Psoas muscle (tissue), 8 donors: ENCODE data around the gene CLIC2. TPM values are rescaled to one million over a fixed set of nuclear protein-coding genes. Genes with fewer than 3 reads are reported as not detected.

Experiments used
- ATAC-seq, 4 donors: fragments of 200-7000 bp; cut with Tn5 transposase; one replicate each; pipeline ENCODE4 v1.9.1; 2020; ENCODE audit warnings: moderate library complexity in 3 of 4, mild to moderate bottlenecking in 2 of 4
- DNase-seq, 2 donors: peaks; one replicate each; pipeline ENCODE4 v3.0.0-alpha.2; 2020
- H3K27ac ChIP-seq: fragments of 200-600 bp; one replicate; pipeline ENCODE4 v1.8.0; 2022
- H3K27me3 ChIP-seq, 3 donors: fragments of 200-600 bp in 1 of 3; one replicate each; pipeline versions ENCODE4 v1.6.1 to v1.8.0; 2013 to 2022; ENCODE audit warnings: low read length in 2 of 3, mild to moderate bottlenecking in 2 of 3, moderate library complexity in 1 of 3; ENCODE audit not compliant: insufficient read depth in 3 of 3
- H3K36me3 ChIP-seq, 2 donors: fragments of 200-600 bp in 1 of 2; one replicate each; pipeline versions ENCODE4 v1.6.1 to v1.8.0; 2013 to 2022; ENCODE audit warnings: low read depth in 1 of 2, mild to moderate bottlenecking in 1 of 2, moderate library complexity in 1 of 2; ENCODE audit not compliant: insufficient read depth in 1 of 2
- H3K4me1 ChIP-seq: fragments of 200-600 bp; one replicate; pipeline ENCODE4 v1.8.0; 2022
- H3K4me3 ChIP-seq: fragments of 200-600 bp; one replicate; pipeline ENCODE4 v1.8.0; 2022; ENCODE audit warnings: mild to moderate bottlenecking
- H3K9me3 ChIP-seq: fragments of 200-600 bp; one replicate; pipeline ENCODE4 v1.8.0; 2022
- WGBS, 3 donors: extraction: QIAGEN DNeasy Blood & Tissue Kit; methylation state at CpG; one replicate each; pipeline versions ENCODE4 v1.1.6 to v1.1.7; 2013; 5-methylcytosine and 5-hydroxymethylcytosine counted together
- intact Hi-C, 2 donors: fragments of 100-400 bp; cut with DNase I; formaldehyde crosslinking; loops; one replicate each; pipeline versions ENCODE4 v1.11.0 to v1.14.2; 2022
- polyA plus RNA-seq, 3 donors: library from polyadenylated mRNA; stranded (reverse); fragments of 200-250 nt; gene quantifications; one replicate each; pipeline ENCODE4 v1.2.3, GENCODE V29; 2013
- total RNA-seq, 4 donors: library from RNA; stranded (reverse); fragmentation: NEBNext Ultra II Directional in 2 of 4; extraction: Animal tissue kit (Norgen Biotek cat#: 25700) in 2 of 4; gene quantifications; one replicate each; pipeline versions ENCODE4 v1.2.1 to v1.2.4, GENCODE V29; 2021 to 2023
- TF ChIP-seq, protein P1 (sequence below): fragments of 200-600 bp; IDR thresholded peaks from one replicate; pipeline ENCODE4 v1.8.0; 2022; ENCODE audit warnings: antibody characterized with exemption
- donor health status: healthy with polysubstance abuse.
- donor health status: DM: no; HTN: no; CAD: no; lungs with moderate emphysema.
- donor health status: Bipolar disorder and iron deficiency.
- donor health status: healthy.
- donor health status: DM: yes; HTN: yes; CAD: no.
- donor health status: DM: no; HTN: no; CAD: no.
- donor health status: DM: no; HTN: no; CAD: no.
- donor health status: DM: yes; HTN: yes; CAD: no.

Gene CLIC2
- total and polyA plus RNA-seq, 7 donors, result 2.1 to 8.5 (median 3.4) TPM

GRCh38 chrX:155333544-155334100 is 792 bp downstream of the CLIC2 start:
- H3K9me3 ChIP-seq, result no peaks in the 10 kb centered on the region
- TF ChIP-seq, protein P1, sequence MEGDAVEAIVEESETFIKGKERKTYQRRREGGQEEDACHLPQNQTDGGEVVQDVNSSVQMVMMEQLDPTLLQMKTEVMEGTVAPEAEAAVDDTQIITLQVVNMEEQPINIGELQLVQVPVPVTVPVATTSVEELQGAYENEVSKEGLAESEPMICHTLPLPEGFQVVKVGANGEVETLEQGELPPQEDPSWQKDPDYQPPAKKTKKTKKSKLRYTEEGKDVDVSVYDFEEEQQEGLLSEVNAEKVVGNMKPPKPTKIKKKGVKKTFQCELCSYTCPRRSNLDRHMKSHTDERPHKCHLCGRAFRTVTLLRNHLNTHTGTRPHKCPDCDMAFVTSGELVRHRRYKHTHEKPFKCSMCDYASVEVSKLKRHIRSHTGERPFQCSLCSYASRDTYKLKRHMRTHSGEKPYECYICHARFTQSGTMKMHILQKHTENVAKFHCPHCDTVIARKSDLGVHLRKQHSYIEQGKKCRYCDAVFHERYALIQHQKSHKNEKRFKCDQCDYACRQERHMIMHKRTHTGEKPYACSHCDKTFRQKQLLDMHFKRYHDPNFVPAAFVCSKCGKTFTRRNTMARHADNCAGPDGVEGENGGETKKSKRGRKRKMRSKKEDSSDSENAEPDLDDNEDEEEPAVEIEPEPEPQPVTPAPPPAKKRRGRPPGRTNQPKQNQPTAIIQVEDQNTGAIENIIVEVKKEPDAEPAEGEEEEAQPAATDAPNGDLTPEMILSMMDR, result no peak
- no peaks in the 10 kb centered on the region for H3K4me1 ChIP-seq
- intact Hi-C loops, result no loop called here
- peak overlapping the region; percentile 58 for H3K4me3 ChIP-seq
- H3K36me3 ChIP-seq, result no peaks in the 10 kb centered on the region
- ATAC-seq (no peak), DNase-seq (no peak)
- peak overlapping the region; percentile 27 for H3K27ac ChIP-seq
- H3K27me3 ChIP-seq, result no peaks in the 10 kb centered on the region
- WGBS, 3 donors, result 44 to 63% (median 58%) methylated on average over 2 of the region's 2 CpGs

DNA sequence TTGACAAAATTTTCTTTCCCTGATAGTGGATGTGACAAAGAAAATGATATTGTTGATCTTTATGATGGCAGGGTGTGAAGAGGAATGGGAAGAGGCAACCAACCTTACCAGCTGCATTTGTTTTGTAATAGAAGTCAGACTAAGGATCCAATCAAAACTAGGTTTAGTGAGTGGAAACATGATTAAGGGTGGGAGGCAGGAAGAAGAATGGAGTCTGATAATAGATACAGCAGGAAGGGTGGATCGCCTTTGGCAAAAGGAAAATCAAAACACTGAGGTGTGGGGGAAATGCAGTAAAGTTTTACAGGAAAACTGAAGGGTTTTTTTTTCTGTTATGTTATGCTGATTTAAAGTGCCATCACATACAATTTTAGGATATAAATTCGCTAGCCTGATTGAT is 3.4 kb downstream of the CLIC2 start:
- H3K36me3 ChIP-seq, result no peaks in the 10 kb centered on the region
- DNase-seq (no peak), ATAC-seq (no peak)
- WGBS, 3 donors, result 34 to 69% (median 58%) methylated on average over 2 of the region's 2 CpGs
- H3K9me3 ChIP-seq, result peaks cover 9% of the 10 kb centered on the region
- peak overlapping the region; percentile 58 for H3K4me3 ChIP-seq
- intact Hi-C loops, result no loop called here
- TF ChIP-seq, protein P1, result no peak
- H3K27me3 ChIP-seq, result no peaks in the 10 kb centered on the region
- H3K27ac ChIP-seq, result no peak overlapping the region
- no peaks in the 10 kb centered on the region for H3K4me1 ChIP-seq

DNA sequence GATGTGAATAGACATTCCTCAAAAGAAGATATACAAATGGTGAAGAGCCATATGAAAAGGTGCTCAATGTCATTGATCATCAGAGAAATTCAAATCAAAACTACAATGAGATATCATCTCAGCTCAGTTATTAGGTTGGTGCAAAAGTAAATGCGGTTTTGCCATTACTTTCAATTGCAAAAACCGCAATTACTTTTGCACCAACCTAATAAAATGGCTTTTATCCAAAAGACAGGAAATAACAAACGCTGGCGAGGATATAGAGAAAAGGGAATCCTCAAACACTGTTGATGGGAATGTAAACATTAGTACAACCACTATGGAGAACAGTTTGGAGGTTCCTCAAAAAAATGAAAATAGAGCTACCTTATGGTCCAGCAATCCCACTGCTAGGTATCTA is 5.1 kb downstream of the CLIC2 start:
- H3K27me3 ChIP-seq, result no peaks in the 10 kb centered on the region
- TF ChIP-seq, protein P1, result no peak
- no peak overlapping the region for H3K27ac ChIP-seq
- H3K9me3 ChIP-seq, result peaks cover 9% of the 10 kb centered on the region
- intact Hi-C loops, result no loop called here
- H3K36me3 ChIP-seq, result no peaks in the 10 kb centered on the region
- H3K4me1 ChIP-seq, result no peaks in the 10 kb centered on the region
- DNase-seq (no peak), ATAC-seq (no peak)
- 38 to 76% (median 60%) methylated on average over 4 of the region's 4 CpGs for WGBS, 3 donors
- H3K4me3 ChIP-seq, result no peak overlapping the region

DNA sequence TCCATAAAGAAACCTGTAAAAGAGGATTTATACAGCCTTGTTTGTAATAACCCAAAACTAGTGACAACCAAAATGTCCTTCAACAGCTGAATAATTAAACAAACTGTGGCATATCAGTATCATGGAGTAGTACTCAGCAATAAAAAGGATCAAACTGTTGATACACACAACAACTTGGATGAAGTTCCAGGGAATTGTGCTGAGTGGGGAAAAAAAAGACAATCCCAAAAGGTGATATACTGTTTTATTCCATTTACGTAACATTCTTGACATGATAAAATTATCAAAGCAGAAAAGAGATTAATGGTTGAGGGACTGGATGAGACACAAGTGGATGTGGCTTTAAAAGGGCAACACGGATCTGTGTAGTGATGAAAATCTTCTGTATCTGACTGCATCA is 7.8 kb downstream of the CLIC2 start:
- Histone ChIP-seq H3K27me3 (no peaks in the 10 kb centered on the region), H3K4me1 (no peaks in the 10 kb centered on the region), H3K9me3 (peaks cover 9% of the 10 kb centered on the region), H3K27ac (no peak overlapping the region), H3K36me3 (no peaks in the 10 kb centered on the region), H3K4me3 (no peak overlapping the region)
- WGBS, 3 donors, result 66 to 75% (median 72%) methylated on average over 2 of the region's 2 CpGs
- intact Hi-C loops, result no loop called here
- TF ChIP-seq, protein P1, result no peak
- ATAC-seq (no peak), DNase-seq (no peak)

DNA sequence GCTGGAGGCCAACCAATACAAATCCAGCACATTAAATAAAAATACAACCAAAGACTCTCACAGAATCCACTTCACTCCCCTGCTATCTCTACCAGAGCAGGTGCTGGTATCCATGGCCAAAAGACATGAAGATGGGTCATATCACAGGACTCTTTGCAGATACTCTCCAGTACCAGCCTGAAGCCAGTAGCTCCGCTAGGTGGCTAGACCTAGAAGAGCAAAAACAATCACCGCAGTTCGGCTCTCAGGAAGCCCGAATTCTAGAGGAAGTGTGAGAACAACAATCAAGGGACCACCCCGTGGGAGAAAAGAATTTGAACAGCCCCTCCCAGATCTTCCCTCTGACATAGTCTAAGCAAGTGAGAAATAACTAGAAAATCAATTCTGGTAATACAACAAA is 20.2 kb downstream of the CLIC2 start:
- H3K27ac ChIP-seq, result no peak overlapping the region
- DNase-seq, result no peak
- peaks cover 10% of the 10 kb centered on the region for H3K9me3 ChIP-seq
- TF ChIP-seq, protein P1, result no peak
- H3K27me3 ChIP-seq, result no peaks in the 10 kb centered on the region
- no peaks in the 10 kb centered on the region for H3K36me3 ChIP-seq
- H3K4me1 ChIP-seq, result no peaks in the 10 kb centered on the region
- no peak for ATAC-seq
- 54 to 70% (median 57%) methylated on average over 5 of the region's 5 CpGs for WGBS, 3 donors
- H3K4me3 ChIP-seq, result no peak overlapping the region
- intact Hi-C loops, result no loop called here
